Psoas muscle (tissue), 8 donors: ENCODE data around the gene HSD17B1. TPM values are rescaled to one million over a fixed set of nuclear protein-coding genes. Genes with fewer than 3 reads are reported as not detected.
"Not testable (repeated sequence)": the region's sequence is repeated elsewhere in the genome, so short reads cannot be mapped to it uniquely, and the experiment has no call there.

ENCODE experiments used
- ATAC-seq, 4 donors: fragments of 200-7000 bp; cut with Tn5 transposase; one replicate each; pipeline ENCODE4 v1.9.1; 2020; ENCODE audit warnings: moderate library complexity in 3 of 4, mild to moderate bottlenecking in 2 of 4
- DNase-seq, 2 donors: peaks; one replicate each; pipeline ENCODE4 v3.0.0-alpha.2; 2020
- H3K27ac ChIP-seq: fragments of 200-600 bp; one replicate; pipeline ENCODE4 v1.8.0; 2022
- H3K27me3 ChIP-seq, 3 donors: fragments of 200-600 bp in 1 of 3; one replicate each; pipeline versions ENCODE4 v1.6.1 to v1.8.0; 2013 to 2022; ENCODE audit warnings: low read length in 2 of 3, mild to moderate bottlenecking in 2 of 3, moderate library complexity in 1 of 3; ENCODE audit not compliant: insufficient read depth in 3 of 3
- H3K36me3 ChIP-seq, 2 donors: fragments of 200-600 bp in 1 of 2; one replicate each; pipeline versions ENCODE4 v1.6.1 to v1.8.0; 2013 to 2022; ENCODE audit warnings: low read depth in 1 of 2, mild to moderate bottlenecking in 1 of 2, moderate library complexity in 1 of 2; ENCODE audit not compliant: insufficient read depth in 1 of 2
- H3K4me1 ChIP-seq: fragments of 200-600 bp; one replicate; pipeline ENCODE4 v1.8.0; 2022
- H3K4me3 ChIP-seq: fragments of 200-600 bp; one replicate; pipeline ENCODE4 v1.8.0; 2022; ENCODE audit warnings: mild to moderate bottlenecking
- H3K9me3 ChIP-seq: fragments of 200-600 bp; one replicate; pipeline ENCODE4 v1.8.0; 2022
- CTCF ChIP-seq: fragments of 200-600 bp; IDR thresholded peaks from one replicate; pipeline ENCODE4 v1.8.0; 2022; ENCODE audit warnings: antibody characterized with exemption
- WGBS, 3 donors: extraction: QIAGEN DNeasy Blood & Tissue Kit; methylation state at CpG; one replicate each; pipeline versions ENCODE4 v1.1.6 to v1.1.7; 2013; 5-methylcytosine and 5-hydroxymethylcytosine counted together
- intact Hi-C, 2 donors: fragments of 100-400 bp; cut with DNase I; formaldehyde crosslinking; loops; one replicate each; pipeline versions ENCODE4 v1.11.0 to v1.14.2; 2022
- polyA plus RNA-seq, 3 donors: library from polyadenylated mRNA; stranded (reverse); fragments of 200-250 nt; gene quantifications; one replicate each; pipeline ENCODE4 v1.2.3, GENCODE V29; 2013
- total RNA-seq, 4 donors: library from RNA; stranded (reverse); fragmentation: NEBNext Ultra II Directional in 2 of 4; extraction: Animal tissue kit (Norgen Biotek cat#: 25700) in 2 of 4; gene quantifications; one replicate each; pipeline versions ENCODE4 v1.2.1 to v1.2.4, GENCODE V29; 2021 to 2023
- donor health status: healthy with polysubstance abuse.
- donor health status: DM: no; HTN: no; CAD: no; lungs with moderate emphysema.
- donor health status: Bipolar disorder and iron deficiency.
- donor health status: healthy.
- donor health status: DM: yes; HTN: yes; CAD: no.
- donor health status: DM: no; HTN: no; CAD: no.
- donor health status: DM: no; HTN: no; CAD: no.
- donor health status: DM: yes; HTN: yes; CAD: no.

Gene HSD17B1
- total and polyA plus RNA-seq, 7 donors, result 0.54 to 2.1 (median 1.2) TPM

- Histone ChIP-seq H3K9me3 (no peaks in the 10 kb centered on the region), H3K4me3 (peak overlapping the region; percentile 15), H3K27ac (peak overlapping the region; percentile 80), H3K36me3 (peaks cover 0 to 55% of the 10 kb centered on the region in 2 donors), H3K27me3 (no peaks in the 10 kb centered on the region), H3K4me1 (peaks cover 15% of the 10 kb centered on the region)
- DNase-seq (peak in 1 of 2 donors; percentile 71), ATAC-seq (peak; percentile 48 to 71 (median 61))
- TF ChIP-seq CTCF, result no peak
- intact Hi-C loops, result no loop called here
- WGBS, 3 donors, result 39 to 49% (median 43%) methylated on average over 38 to 39 of the region's 39 CpGs
Measured at GRCh38 chr17:42543190-42544079, 9.3 kb upstream of the HSD17B1 start.

GRCh38 chr17:42544874-42545283 lies 7.8 kb upstream of the HSD17B1 start:
- Histone ChIP-seq H3K4me1 (peaks cover 15% of the 10 kb centered on the region), H3K9me3 (no peaks in the 10 kb centered on the region), H3K36me3 (peaks cover 0 to 41% of the 10 kb centered on the region in 2 donors), H3K27me3 (no peaks in the 10 kb centered on the region), H3K27ac (peak overlapping the region; percentile 36), H3K4me3 (no peak overlapping the region)
- peak in 1 of 2 donors; percentile 0 for DNase-seq
- intact Hi-C loops, result no loop called here
- WGBS, 3 donors, result 53 to 61% (median 55%) methylated on average over 8 of the region's 8 CpGs
- ATAC-seq, result no peak
- TF ChIP-seq CTCF, result no peak

- H3K9me3 ChIP-seq, H3K4me3 ChIP-seq, ATAC-seq, intact Hi-C loops, H3K27ac ChIP-seq, H3K27me3 ChIP-seq: not testable (repeated sequence)
- peak in 1 of 2 donors; percentile 1 for DNase-seq
- Histone ChIP-seq H3K36me3 (peaks cover 0 to 31% of the 10 kb centered on the region in 2 donors), H3K4me1 (peaks cover 15% of the 10 kb centered on the region)
- WGBS, 3 donors, result 77 to 82% (median 81%) methylated on average over 7 to 9 of the region's 9 CpGs
Measured at GRCh38 chr17:42545755-42546505, 6.8 kb upstream of the HSD17B1 start.

- H3K9me3 ChIP-seq, result no peaks in the 10 kb centered on the region
- H3K4me3 ChIP-seq, result no peak overlapping the region
- intact Hi-C loops, result no loop called here
- 57 to 66% (median 65%) methylated on average over 20 to 23 of the region's 23 CpGs for WGBS, 3 donors
- no peak for ATAC-seq
- H3K27ac ChIP-seq, result no peak overlapping the region
- TF ChIP-seq CTCF, result no peak
- no peak for DNase-seq
- no peaks in the 10 kb centered on the region for H3K27me3 ChIP-seq
- H3K36me3 ChIP-seq, result peaks cover 0 to 20% of the 10 kb centered on the region in 2 donors
- H3K4me1 ChIP-seq, result peaks cover 15% of the 10 kb centered on the region
Measured at GRCh38 chr17:42547001-42547461, 5.7 kb upstream of the HSD17B1 start.

GRCh38 chr17:42547698-42548069 lies 5.0 kb upstream of the HSD17B1 start:
- H3K27ac ChIP-seq, result no peak overlapping the region
- 57 to 66% (median 59%) methylated on average over 14 of the region's 14 CpGs for WGBS, 3 donors
- peak in 1 of 4 donors; percentile 38 for ATAC-seq
- peaks cover 0 to 13% of the 10 kb centered on the region in 2 donors for H3K36me3 ChIP-seq
- TF ChIP-seq CTCF, result no peak
- no peaks in the 10 kb centered on the region for H3K27me3 ChIP-seq
- no peak overlapping the region for H3K4me3 ChIP-seq
- intact Hi-C loops, result no loop called here
- peak in 1 of 2 donors; percentile 55 for DNase-seq
- no peaks in the 10 kb centered on the region for H3K9me3 ChIP-seq
- H3K4me1 ChIP-seq, result peaks cover 15% of the 10 kb centered on the region
